HEK293T (cell line): ENCODE results near the gene FGD2.

ENCODE experiments used
- CTCF ChIA-PET: fragments of 350-600 bp; formaldehyde crosslinking; extraction: SDS; loops from one replicate; lab custom pipeline; 2021; ENCODE audit warnings: antibody characterized with exemption, inconsistent platforms; lab: Yijun Ruan, JAX
- POLR2A ChIA-PET: fragments of 350-600 bp; formaldehyde crosslinking; extraction: SDS; loops from one replicate; lab custom pipeline; 2020; ENCODE audit warnings: antibody characterized with exemption, inconsistent platforms; lab: Yijun Ruan, JAX
- DNase-seq: peaks from one replicate; pipeline ENCODE4 v3.0.0; 2012; ENCODE audit warnings: mixed read lengths; ENCODE audit errors: extremely low spot score
- ARNT ChIP-seq: fragments of 450-650 bp; IDR thresholded peaks from 2 replicates; pipeline ENCODE4 v1.6.1; 2017; ENCODE audit warnings: mild to moderate bottlenecking
- BHLHE40 ChIP-seq: fragments of 450-650 bp; IDR thresholded peaks from 2 replicates; pipeline ENCODE4 v1.6.1; 2016; ENCODE audit warnings: mild to moderate bottlenecking, moderate library complexity, borderline replicate concordance
- CTBP1 ChIP-seq: fragments of 450-650 bp; IDR thresholded peaks from 2 replicates; pipeline ENCODE4 v1.6.1; 2016; ENCODE audit warnings: borderline replicate concordance
- ELF4 ChIP-seq: fragments of 450-650 bp; IDR thresholded peaks from 2 replicates; pipeline ENCODE4 v1.6.1; 2017; ENCODE audit warnings: antibody characterized with exemption
- FOXA1 ChIP-seq: fragments of 450-650 bp; IDR thresholded peaks from 2 replicates; pipeline ENCODE4 v1.6.1; 2016; ENCODE audit warnings: mild to moderate bottlenecking
- FOXK2 ChIP-seq: fragments of 450-650 bp; IDR thresholded peaks from 2 replicates; pipeline ENCODE4 v1.6.1; 2016; ENCODE audit warnings: mild to moderate bottlenecking
- FOXM1 ChIP-seq: fragments of 450-650 bp; IDR thresholded peaks from 2 replicates; pipeline ENCODE4 v1.6.1; 2017; ENCODE audit warnings: mild to moderate bottlenecking, borderline replicate concordance
- HDGF ChIP-seq: fragments of 450-650 bp; IDR thresholded peaks from 2 replicates; pipeline ENCODE4 v1.6.1; 2017; ENCODE audit warnings: antibody characterized with exemption, borderline replicate concordance
- L3MBTL2 ChIP-seq: fragments of 450-650 bp; conservative IDR thresholded peaks from 2 replicates; pipeline ENCODE4 v1.6.1; 2016; ENCODE audit warnings: mild to moderate bottlenecking
- LEF1 ChIP-seq: fragments of 450-650 bp; IDR thresholded peaks from 2 replicates; pipeline ENCODE4 v1.6.1; 2017; ENCODE audit warnings: mild to moderate bottlenecking, borderline replicate concordance
- NFRKB ChIP-seq: fragments of 450-650 bp; IDR thresholded peaks from 2 replicates; pipeline ENCODE4 v1.6.1; 2016; ENCODE audit warnings: mild to moderate bottlenecking, moderate library complexity
- SP1 ChIP-seq: fragments of 450-650 bp; IDR thresholded peaks from 2 replicates; pipeline ENCODE4 v1.6.1; 2017
- SUZ12 ChIP-seq: fragments of 450-650 bp; IDR thresholded peaks from 2 replicates; pipeline ENCODE4 v1.6.1; 2016; ENCODE audit warnings: mild to moderate bottlenecking
- TARDBP ChIP-seq: fragments of 450-650 bp; IDR thresholded peaks from 2 replicates; pipeline ENCODE4 v1.6.1; 2016
- ZNF384 ChIP-seq: fragments of 450-650 bp; IDR thresholded peaks from 2 replicates; pipeline ENCODE4 v1.6.1; 2016
- TF ChIP-seq, protein P1 (sequence below): fragments of 450-650 bp; IDR thresholded peaks from 2 replicates; pipeline ENCODE4 v1.6.1; 2016

The FGD2 gene

GRCh38 chr6:37033819-37034795 lies 28.7 kb downstream of the FGD2 start:
- ChIA-PET POLR2A (interaction anchor here (0.7 to 1.2 kb wide), 2 partner anchors 136 to 137 kb away, joined by 3 read pairs; partner anchors contain the start of gene PIM1), CTCF (interaction anchor here (0.6 to 1.5 kb wide), 3 partner anchors 10 to 15 kb away, joined by 3 to 5 read pairs (median 4); no protein-coding TSS in a partner anchor)
- TF ChIP-seq FOXA1 (no peak), BHLHE40 (no peak), NFRKB (no peak), ARNT (no peak)
- DNase-seq, result no peak

DNA sequence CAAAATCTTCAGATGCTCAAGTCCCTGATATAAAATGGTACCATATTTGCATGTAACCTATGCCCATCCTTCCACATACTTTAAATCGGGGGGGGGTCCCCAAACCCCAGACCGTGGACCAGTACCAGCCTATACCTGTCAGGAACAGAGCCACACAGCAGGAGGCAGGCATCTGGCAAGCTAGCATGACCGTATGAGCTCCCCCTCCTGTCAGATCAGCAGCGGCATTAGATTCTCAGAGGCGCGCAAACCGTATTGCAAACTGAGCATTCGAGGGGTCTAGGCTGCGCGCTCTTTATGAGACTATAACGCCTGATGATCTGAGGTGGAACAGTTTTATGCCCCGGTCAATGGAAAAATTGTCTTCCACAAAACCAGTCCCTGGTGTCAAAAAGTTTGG lies 30.7 kb downstream of the FGD2 start:
- TF ChIP-seq CTBP1, result no peak
- no peak for TF ChIP-seq NFRKB
- no peak for TF ChIP-seq SP1
- no peak for TF ChIP-seq L3MBTL2
- TF ChIP-seq LEF1, result no peak
- no peak for TF ChIP-seq BHLHE40
- DNase-seq, result no peak
- ChIA-PET CTCF (no interaction called here), POLR2A (no interaction called here)

DNA sequence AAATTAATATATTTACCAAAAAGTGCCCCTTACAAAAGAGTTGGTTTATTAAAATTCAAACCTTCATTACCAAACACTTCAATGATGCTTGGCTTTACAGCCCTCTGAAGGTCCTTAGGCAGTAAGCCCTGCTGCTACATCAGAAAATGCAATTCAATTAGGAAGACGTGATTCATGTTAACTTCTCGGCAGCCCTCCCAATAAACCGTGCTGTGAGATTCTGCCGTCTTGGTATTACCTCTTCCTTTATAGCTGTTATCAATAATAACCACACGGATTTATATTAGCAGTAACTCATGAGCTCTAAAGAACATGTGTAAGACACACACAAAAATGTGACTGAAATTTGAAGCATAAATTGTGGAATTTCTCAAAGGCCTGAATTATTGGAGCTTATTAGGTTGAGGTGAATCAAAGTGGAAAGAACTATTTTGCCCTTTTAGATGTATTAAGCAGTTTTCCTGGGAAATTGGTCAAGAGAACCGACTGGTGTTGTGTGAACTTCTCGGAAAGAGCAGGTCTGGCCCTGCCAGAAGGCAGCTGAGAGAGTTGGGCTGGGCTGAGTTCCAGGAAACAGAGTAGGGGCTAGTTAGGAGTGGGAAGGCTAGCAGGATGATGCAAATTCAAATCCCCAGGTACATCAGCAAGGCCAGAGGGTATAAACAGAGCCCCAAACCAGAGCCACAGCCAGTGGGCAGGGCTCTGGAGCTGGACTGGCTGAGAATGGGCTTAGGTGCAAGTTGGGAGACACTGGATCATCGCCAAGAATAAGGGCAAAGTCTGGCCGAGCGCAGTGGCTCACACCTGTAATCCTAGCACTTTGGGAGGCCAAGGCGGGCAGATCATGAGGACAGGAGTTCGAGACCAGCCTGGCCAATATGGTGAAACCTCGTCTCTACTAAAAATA lies 33.1 kb downstream of the FGD2 start:
- POLR2A ChIA-PET, result no interaction called here
- TF ChIP-seq CTBP1, result no peak
- TF ChIP-seq SP1, result no peak
- no peak for TF ChIP-seq NFRKB
- TF ChIP-seq LEF1, result no peak
- no peak for TF ChIP-seq ARNT
- TF ChIP-seq L3MBTL2, result no peak
- TF ChIP-seq ZNF384, result no peak
- TF ChIP-seq HDGF, result no peak
- no peak for TF ChIP-seq ELF4
- no peak for TF ChIP-seq FOXM1
- TF ChIP-seq, protein P1, sequence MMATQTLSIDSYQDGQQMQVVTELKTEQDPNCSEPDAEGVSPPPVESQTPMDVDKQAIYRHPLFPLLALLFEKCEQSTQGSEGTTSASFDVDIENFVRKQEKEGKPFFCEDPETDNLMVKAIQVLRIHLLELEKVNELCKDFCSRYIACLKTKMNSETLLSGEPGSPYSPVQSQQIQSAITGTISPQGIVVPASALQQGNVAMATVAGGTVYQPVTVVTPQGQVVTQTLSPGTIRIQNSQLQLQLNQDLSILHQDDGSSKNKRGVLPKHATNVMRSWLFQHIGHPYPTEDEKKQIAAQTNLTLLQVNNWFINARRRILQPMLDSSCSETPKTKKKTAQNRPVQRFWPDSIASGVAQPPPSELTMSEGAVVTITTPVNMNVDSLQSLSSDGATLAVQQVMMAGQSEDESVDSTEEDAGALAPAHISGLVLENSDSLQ, result no peak
- no peak for TF ChIP-seq TARDBP
- TF ChIP-seq FOXK2, result no peak
- DNase-seq, result no peak
- CTCF ChIA-PET, result interaction anchor here (0.8 to 1.2 kb wide), 3 partner anchors 9 to 133 kb away, joined by 3 to 4 read pairs (median 4); no protein-coding TSS in a partner anchor

- TF ChIP-seq, protein P1, result no peak
- TF ChIP-seq FOXM1 (no peak), LEF1 (no peak), SUZ12 (no peak), ARNT (no peak), HDGF (no peak), FOXA1 (no peak), NFRKB (no peak), TARDBP (no peak), BHLHE40 (no peak), SP1 (no peak), L3MBTL2 (no peak), CTBP1 (no peak), FOXK2 (no peak), ELF4 (no peak), ZNF384 (no peak)
- POLR2A ChIA-PET, result no interaction called here
- CTCF ChIA-PET, result interaction anchor here (0.9 kb wide), 1 partner anchor 12 kb away, joined by 5 read pairs; no protein-coding TSS in a partner anchor
- no peak for DNase-seq
Measured at GRCh38 chr6:37039958-37040357, 34.5 kb downstream of the FGD2 start.

GRCh38 chr6:37041521-37041920 lies 36.1 kb downstream of the FGD2 start:
- TF ChIP-seq HDGF, result no peak
- TF ChIP-seq, protein P1, result no peak
- TF ChIP-seq TARDBP, result no peak
- no peak for TF ChIP-seq SUZ12
- TF ChIP-seq ELF4, result no peak
- no peak for TF ChIP-seq FOXA1
- TF ChIP-seq SP1, result no peak
- no peak for TF ChIP-seq ARNT
- no peak for TF ChIP-seq FOXM1
- no peak for DNase-seq
- ChIA-PET CTCF (interaction anchor here (1.4 kb wide), 1 partner anchor 24 kb away, joined by 3 read pairs; no protein-coding TSS in a partner anchor), POLR2A (no interaction called here)
